Endodermal cell (in vitro differentiated cells): Measurements from ENCODE around the gene MPPED2. TPM values are rescaled to one million over a fixed set of nuclear protein-coding genes. Genes with fewer than 3 reads are reported as not detected.

ENCODE experiments used
- DNase-seq: peaks from one replicate; pipeline ENCODE4 v3.0.0-alpha.2; 2017
- H3K27ac ChIP-seq: 2 replicates; pipeline ENCODE4 v1.5.1; 2013; ENCODE audit warnings: mild to moderate bottlenecking, low read depth, low read length, moderate library complexity
- H3K27me3 ChIP-seq: 2 replicates; pipeline ENCODE4 v1.6.1; 2013; ENCODE audit warnings: mild to moderate bottlenecking, low read length, moderate library complexity; ENCODE audit not compliant: insufficient read depth, control insufficient read depth, poor library complexity, severe bottlenecking
- H3K36me3 ChIP-seq: 2 replicates; pipeline ENCODE4 v1.7.0; 2013; ENCODE audit warnings: mild to moderate bottlenecking, low read length, moderate library complexity; ENCODE audit not compliant: control insufficient read depth, insufficient read depth
- H3K4me1 ChIP-seq: one replicate; pipeline ENCODE4 v1.7.0; 2013; ENCODE audit warnings: low read length; ENCODE audit not compliant: control insufficient read depth, insufficient read depth
- H3K4me3 ChIP-seq: 2 replicates; pipeline ENCODE4 v1.5.1; 2013; ENCODE audit warnings: mild to moderate bottlenecking, low read length, moderate library complexity
- H3K9ac ChIP-seq: 2 replicates; pipeline ENCODE4 v1.6.1; 2013; ENCODE audit warnings: mild to moderate bottlenecking, low read length, moderate library complexity; ENCODE audit not compliant: poor library complexity, severe bottlenecking; ENCODE audit errors: extremely low read depth
- H3K9me3 ChIP-seq: 2 replicates; pipeline ENCODE4 v1.6.1; 2013; ENCODE audit warnings: mild to moderate bottlenecking, low read length, moderate library complexity; ENCODE audit not compliant: control insufficient read depth
- H3K27ac Mint-ChIP-seq: 2 replicates; pipeline ENCODE4 v1.8.0; 2020; ENCODE audit warnings: mixed read lengths
- H3K27me3 Mint-ChIP-seq: 2 replicates; pipeline ENCODE4 v1.8.0; 2021; ENCODE audit warnings: mild to moderate bottlenecking, mixed read lengths; ENCODE audit not compliant: insufficient read depth
- H3K36me3 Mint-ChIP-seq: 2 replicates; pipeline ENCODE4 v1.8.0; 2020; ENCODE audit warnings: low read depth, mixed read lengths
- H3K4me1 Mint-ChIP-seq: 2 replicates; pipeline ENCODE4 v1.8.0; 2020; ENCODE audit warnings: mixed read lengths
- H3K4me3 Mint-ChIP-seq: 2 replicates; pipeline ENCODE4 v1.8.0; 2020; ENCODE audit warnings: mild to moderate bottlenecking, moderate library complexity, mixed read lengths
- H3K9me3 Mint-ChIP-seq: 2 replicates; pipeline ENCODE4 v1.8.0; 2020; ENCODE audit warnings: mild to moderate bottlenecking, mixed read lengths
- CTCF ChIP-seq: fragments of 200-600 bp; sonication (generic); conservative IDR thresholded peaks from 2 replicates; pipeline ENCODE4 v1.5.0; 2021; ENCODE audit warnings: antibody characterized with exemption, mild to moderate bottlenecking
- WGBS, 2 experiments: methylation state at CpG; one replicate each; pipeline versions ENCODE4 v1.1.5 to v1.1.7; 2013; ENCODE audit warnings: missing lambda C conversion rate in 2 of 2, mixed read lengths in 1 of 2; ENCODE audit not compliant: insufficient coverage in 1 of 2, insufficient read length in 1 of 2; 5-methylcytosine and 5-hydroxymethylcytosine counted together
- total RNA-seq, 2 donors: library from RNA; stranded (reverse); fragmentation: NEBNext Ultra II Directional in 1 of 2; extraction: Animal tissue kit (Norgen Biotek cat#: 25700) in 1 of 2; gene quantifications; 2 replicates in 1 of 2; 3 replicates in 1 of 2; pipeline ENCODE4 v1.2.1, GENCODE V29; 2021

The MPPED2 gene
- total RNA-seq, 2 donors from 2014 or later: 1.5 to 16.4 TPM

DNA sequence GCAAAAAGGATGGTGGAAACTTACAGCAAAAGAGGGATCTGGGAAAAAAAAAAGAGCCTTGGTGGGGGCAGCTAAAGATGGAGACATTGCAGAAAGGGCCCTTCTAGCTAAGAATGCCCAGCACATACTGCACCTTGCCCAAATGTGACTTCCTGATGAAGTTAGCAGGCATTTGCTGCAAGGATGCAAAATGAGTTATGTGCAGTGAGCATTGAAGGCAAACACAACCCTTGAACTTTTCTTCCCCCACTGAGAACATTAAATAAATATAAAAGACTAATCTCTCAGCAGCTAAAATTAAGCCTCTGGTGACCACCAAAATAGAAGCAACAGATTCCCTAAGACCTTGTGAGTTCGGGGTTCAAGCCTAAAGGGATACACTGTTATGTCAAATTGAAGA, 133.3 kb downstream of the MPPED2 start:
- Mint-ChIP-seq H3K9me3 (peaks cover 18% of the 10 kb centered on the region), H3K4me1 (peaks cover 32% of the 10 kb centered on the region), H3K27ac (no peak overlapping the region), H3K27me3 (peaks cover 57% of the 10 kb centered on the region), H3K4me3 (no peak overlapping the region), H3K36me3 (peaks cover 8% of the 10 kb centered on the region)
- H3K36me3 ChIP-seq: no peaks in the 10 kb centered on the region
- H3K27me3 ChIP-seq: peaks cover 21% of the 10 kb centered on the region
- no peak overlapping the region for H3K27ac ChIP-seq
- H3K9ac ChIP-seq: no peak overlapping the region
- DNase-seq: no peak
- 88 to 100% methylated on average over 1 of the region's 1 CpG for WGBS, 2 experiments
- TF ChIP-seq CTCF: no peak
- H3K4me3 ChIP-seq: no peak overlapping the region
- peaks cover 12% of the 10 kb centered on the region for H3K4me1 ChIP-seq
- peaks cover 19% of the 10 kb centered on the region for H3K9me3 ChIP-seq

DNA sequence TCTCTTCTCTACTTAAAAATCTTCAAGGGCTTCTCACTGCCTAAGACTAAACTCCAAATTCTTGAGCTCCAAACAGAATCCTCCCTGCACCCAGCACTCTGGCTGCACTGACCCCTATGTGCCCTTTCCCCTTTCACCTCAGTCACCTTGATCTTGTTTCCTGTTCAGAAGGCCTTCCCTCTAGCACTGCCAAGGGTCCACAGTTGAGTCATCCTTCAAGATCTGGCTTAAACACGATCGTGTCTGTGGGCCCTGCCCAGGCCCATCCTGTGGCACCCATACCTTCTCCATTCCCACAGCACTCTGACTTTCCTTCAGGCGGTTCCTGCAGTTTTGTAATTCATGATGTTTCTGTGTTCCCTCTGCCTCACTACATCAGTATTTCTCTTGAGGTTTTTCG, 134.0 kb downstream of the MPPED2 start:
- Mint-ChIP-seq H3K27me3 (peaks cover 63% of the 10 kb centered on the region), H3K27ac (no peak overlapping the region)
- no peak for TF ChIP-seq CTCF

DNA sequence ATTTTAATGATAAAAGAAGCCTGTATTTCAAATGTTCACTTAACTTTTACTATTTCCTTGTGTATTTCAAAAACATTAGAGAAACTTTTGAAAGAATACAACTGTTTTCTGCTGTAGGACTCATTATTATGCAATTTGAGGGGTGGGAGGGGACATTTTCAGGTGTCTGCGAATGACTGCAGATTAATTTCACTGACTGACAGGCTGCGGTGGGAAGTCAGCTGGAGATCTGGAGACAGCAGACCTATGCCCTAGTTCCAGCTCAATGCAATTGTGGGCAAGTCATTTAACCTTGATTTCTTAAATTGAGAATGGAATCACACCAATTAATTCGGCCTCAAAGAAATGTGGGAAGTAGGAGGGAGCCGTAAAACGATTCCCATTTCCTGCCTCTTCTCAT, 134.5 kb downstream of the MPPED2 start:
- Mint-ChIP-seq H3K4me1 (peaks cover 44% of the 10 kb centered on the region), H3K36me3 (peaks cover 8% of the 10 kb centered on the region), H3K27me3 (peaks cover 63% of the 10 kb centered on the region), H3K4me3 (no peak overlapping the region), H3K9me3 (peaks cover 18% of the 10 kb centered on the region), H3K27ac (no peak overlapping the region)
- Histone ChIP-seq H3K9ac (no peak overlapping the region), H3K36me3 (no peaks in the 10 kb centered on the region), H3K27me3 (peaks cover 26% of the 10 kb centered on the region), H3K4me1 (peaks cover 12% of the 10 kb centered on the region), H3K9me3 (peaks cover 19% of the 10 kb centered on the region), H3K4me3 (no peak overlapping the region), H3K27ac (no peak overlapping the region)
- 65 to 78% methylated on average over 5 of the region's 5 CpGs for WGBS, 2 experiments
- DNase-seq: no peak
- TF ChIP-seq CTCF: no peak

More for the DNA sequence above, 134.0 kb downstream of the MPPED2 start:
- Histone ChIP-seq H3K9me3 (peaks cover 19% of the 10 kb centered on the region), H3K4me1 (peaks cover 12% of the 10 kb centered on the region), H3K27me3 (peaks cover 26% of the 10 kb centered on the region), H3K4me3 (no peak overlapping the region), H3K36me3 (no peaks in the 10 kb centered on the region), H3K27ac (no peak overlapping the region), H3K9ac (no peak overlapping the region)
- DNase-seq: no peak
- 75 to 80% methylated on average over 3 to 4 of the region's 4 CpGs for WGBS, 2 experiments
- H3K4me3 Mint-ChIP-seq: no peak overlapping the region
- peaks cover 8% of the 10 kb centered on the region for H3K36me3 Mint-ChIP-seq
- H3K4me1 Mint-ChIP-seq: peaks cover 39% of the 10 kb centered on the region
- peaks cover 18% of the 10 kb centered on the region for H3K9me3 Mint-ChIP-seq
